Measurements from ENCODE around the gene ENTREP1. TPM values are rescaled to one million over a fixed set of nuclear protein-coding genes. Genes with fewer than 3 reads are reported as not detected.

ENTREP1 gene
- polyA plus RNA-seq, 1 donor, result 7.3 TPM

Other genes with a start within 250 kb of the ENTREP1 start
- gene TJP2, start 150.9 kb upstream of the ENTREP1 start, polyA plus RNA-seq, result 163 TPM